ENCODE measurements around the gene SULT4A1.

GRCh38 chr22:43792905-43793304 is 69.4 kb downstream of the SULT4A1 start:
- TF ChIP-seq, protein P1, sequence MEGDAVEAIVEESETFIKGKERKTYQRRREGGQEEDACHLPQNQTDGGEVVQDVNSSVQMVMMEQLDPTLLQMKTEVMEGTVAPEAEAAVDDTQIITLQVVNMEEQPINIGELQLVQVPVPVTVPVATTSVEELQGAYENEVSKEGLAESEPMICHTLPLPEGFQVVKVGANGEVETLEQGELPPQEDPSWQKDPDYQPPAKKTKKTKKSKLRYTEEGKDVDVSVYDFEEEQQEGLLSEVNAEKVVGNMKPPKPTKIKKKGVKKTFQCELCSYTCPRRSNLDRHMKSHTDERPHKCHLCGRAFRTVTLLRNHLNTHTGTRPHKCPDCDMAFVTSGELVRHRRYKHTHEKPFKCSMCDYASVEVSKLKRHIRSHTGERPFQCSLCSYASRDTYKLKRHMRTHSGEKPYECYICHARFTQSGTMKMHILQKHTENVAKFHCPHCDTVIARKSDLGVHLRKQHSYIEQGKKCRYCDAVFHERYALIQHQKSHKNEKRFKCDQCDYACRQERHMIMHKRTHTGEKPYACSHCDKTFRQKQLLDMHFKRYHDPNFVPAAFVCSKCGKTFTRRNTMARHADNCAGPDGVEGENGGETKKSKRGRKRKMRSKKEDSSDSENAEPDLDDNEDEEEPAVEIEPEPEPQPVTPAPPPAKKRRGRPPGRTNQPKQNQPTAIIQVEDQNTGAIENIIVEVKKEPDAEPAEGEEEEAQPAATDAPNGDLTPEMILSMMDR (IDR thresholded peaks at IDR 0.05) = no peak
- TF ChIP-seq EP300 (IDR thresholded peaks at IDR 0.05) = no peak
- TF ChIP-seq POLR2AphosphoS5 (IDR thresholded peaks at IDR 0.05) = no peak
- TF ChIP-seq POLR2A (IDR thresholded peaks at IDR 0.05) = no peak
